Measurements from ENCODE around the gene NOS3. TPM values are rescaled to one million over a fixed set of nuclear protein-coding genes. Genes with fewer than 3 reads are reported as not detected.

The NOS3 gene
- total and polyA plus RNA-seq, 2 experiments from 2014 or later, result 2.6 to 6.1 TPM

- Histone ChIP-seq H3K27me3 (ENCODE audit: insufficient read depth) (peaks cover 12% of the 10 kb centered on the region), H3K4me2 (peak overlapping the region; percentile 55), H3K27ac (ENCODE audit: low read depth) (no peak overlapping the region), H3K9me2 (ENCODE audit: insufficient read depth) (no peaks in the 10 kb centered on the region), H2AFZ (0 out of 2 replicates have a peak overlapping the region, but pooled peaks have one; percentile 23), H3K4me1 (ENCODE audit: insufficient read depth) (peaks cover 24% of the 10 kb centered on the region), H3K36me3 (ENCODE audit: insufficient read depth) (no peaks in the 10 kb centered on the region), H3F3A (replicated peaks; ENCODE audit: low read depth) (0 out of 2 replicates have a peak, but pooled peaks cover 8% of the 10 kb centered on the region), H3K4me3 (peak overlapping the region; percentile 23; the same call in 1 of the 2 replicates), H3K79me2 (replicated peaks; ENCODE audit: insufficient read depth) (no peaks in the 10 kb centered on the region), H4K20me1 (replicated peaks; ENCODE audit: insufficient read depth) (no peaks in the 10 kb centered on the region)
- Mint-ChIP-seq H3K4me1 (peaks cover 39% of the 10 kb centered on the region), H3K4me3 (no peak overlapping the region), H3K9me3 (no peaks in the 10 kb centered on the region), H3K36me3 (ENCODE audit: low read depth) (peaks cover 3% of the 10 kb centered on the region; the same call in 1 of the 3 replicates), H3K27me3 (ENCODE audit: insufficient read depth, low read depth, poor library complexity) (peaks cover 21% of the 10 kb centered on the region), H3K27ac (no peak overlapping the region)
- TF ChIP-seq JUNB (IDR thresholded peaks at IDR 0.05; ENCODE audit: unreplicated experiment) (no peak), CTCF (conservative IDR thresholded peaks at IDR 0.05; ENCODE audit: low read depth in 2 of 2) (peak in 1 of 2 experiments; percentile 69; a peak in 3 of 4 replicates)
- peak; percentile 11 for ATAC-seq
- peak; percentile 62 for DNase-seq (ENCODE audit: low spot score)
These were observed 18.7 kb downstream of the NOS3 start for GRCh38 chr7:151009327-151010036.

- peak overlapping the region; percentile 51 for H3K4me2 ChIP-seq
- peaks cover 40% of the 10 kb centered on the region for H3K4me1 Mint-ChIP-seq
- peaks cover 12% of the 10 kb centered on the region for H3K27me3 ChIP-seq (ENCODE audit: insufficient read depth)
- TF ChIP-seq POLR2AphosphoS5 (IDR thresholded peaks at IDR 0.05; ENCODE audit: low read depth), result no peak
- no peak for TF ChIP-seq ETS1 (IDR thresholded peaks at IDR 0.05)
- TF ChIP-seq EZH2phosphoT487 (IDR thresholded peaks at IDR 0.05; ENCODE audit: unreplicated experiment), result no peak
- TF ChIP-seq ZNF462 (CRISPR knock-in tag; IDR thresholded peaks at IDR 0.05), result no peak
- no peak for TF ChIP-seq REST (IDR thresholded peaks at IDR 0.05; ENCODE audit: unreplicated experiment)
- TF ChIP-seq ZNF114 (CRISPR knock-in tag; IDR thresholded peaks at IDR 0.05), result no peak
These were observed 19.2 kb downstream of the NOS3 start for GRCh38 chr7:151010037-151010306.

More at GRCh38 chr7:151010037-151010306, 19.2 kb downstream of the NOS3 start:
- H3K36me3 ChIP-seq (ENCODE audit: insufficient read depth), result no peaks in the 10 kb centered on the region
- Mint-ChIP-seq H3K27ac (no peak overlapping the region), H3K4me3 (peak overlapping the region; percentile 64; the same call in 2 of the 3 replicates), H3K9me3 (no peaks in the 10 kb centered on the region), H3K36me3 (ENCODE audit: low read depth) (peaks cover 3% of the 10 kb centered on the region; the same call in 1 of the 3 replicates), H3K27me3 (ENCODE audit: insufficient read depth, low read depth, poor library complexity) (peaks cover 21% of the 10 kb centered on the region)
- H3K9me2 ChIP-seq (ENCODE audit: insufficient read depth), result no peaks in the 10 kb centered on the region
- H3F3A ChIP-seq (replicated peaks; ENCODE audit: low read depth), result 0 out of 2 replicates have a peak, but pooled peaks cover 8% of the 10 kb centered on the region
- H3K79me2 ChIP-seq (replicated peaks; ENCODE audit: insufficient read depth), result no peaks in the 10 kb centered on the region
- 0 out of 2 replicates have a peak overlapping the region, but pooled peaks have one; percentile 23 for H2AFZ ChIP-seq
- no peak for ATAC-seq
- no peak overlapping the region for H3K27ac ChIP-seq (ENCODE audit: low read depth)
- DNase-seq (ENCODE audit: low spot score), result no peak
- no peaks in the 10 kb centered on the region for H4K20me1 ChIP-seq (replicated peaks; ENCODE audit: insufficient read depth)
- peaks cover 27% of the 10 kb centered on the region for H3K4me1 ChIP-seq (ENCODE audit: insufficient read depth)
- H3K4me3 ChIP-seq, result peak overlapping the region; percentile 23; the same call in 1 of the 2 replicates

Data from GM23338 (cell line).